Thyroid gland (tissue), 4 donors: Measurements from ENCODE around the gene BRAF.

Experiments
- POLR2A ChIP-seq, 2 donors: fragments of 450-650 bp; IDR thresholded peaks; one replicate each; pipeline ENCODE4 v1.6.1; 2017; ENCODE audit warnings: antibody characterized with exemption in 2 of 2, mild to moderate bottlenecking in 2 of 2, moderate library complexity in 1 of 2
- TF ChIP-seq, protein P1 (sequence below), 6 experiments: fragments of 200-600 bp in 3 of 6; fragments of 450-650 bp in 3 of 6; sonication (generic) in 3 of 6; IDR thresholded peaks; one replicate each; pipeline ENCODE4 v1.5.1; 2016 to 2019; ENCODE audit warnings: antibody characterized with exemption in 6 of 6, mild to moderate bottlenecking in 2 of 6, inconsistent platforms in 1 of 6, moderate library complexity in 1 of 6

DNA sequence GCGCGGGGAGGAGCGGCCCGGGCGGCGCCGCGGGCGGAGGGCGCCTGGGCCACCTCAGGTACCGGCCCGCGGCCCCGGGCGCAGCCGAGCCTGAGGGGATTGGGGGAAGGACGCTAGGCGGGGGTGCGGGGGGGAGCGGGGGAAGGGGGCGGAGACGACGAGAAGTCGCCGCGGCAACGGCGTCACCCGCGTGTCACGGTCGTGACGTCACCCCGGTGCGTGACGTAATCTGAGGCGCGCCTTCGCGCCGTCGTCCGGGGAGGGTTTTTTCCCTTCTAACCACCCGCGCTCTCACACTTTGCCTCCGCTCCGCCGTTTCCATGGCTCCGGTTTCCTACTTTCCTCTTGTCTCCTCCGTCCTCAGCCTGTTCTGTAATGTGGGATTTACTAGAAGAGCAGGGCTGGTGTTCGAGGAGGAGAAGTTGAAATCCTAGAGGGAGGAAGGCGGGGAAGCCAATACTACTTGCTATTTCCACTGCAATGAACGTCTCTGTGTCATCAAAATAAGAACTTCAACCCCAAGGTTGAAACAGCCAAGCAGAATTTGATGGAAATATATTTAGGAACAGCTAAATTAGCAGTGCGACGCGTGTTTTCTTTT, at the start of gene BRAF:
- TF ChIP-seq, protein P1, sequence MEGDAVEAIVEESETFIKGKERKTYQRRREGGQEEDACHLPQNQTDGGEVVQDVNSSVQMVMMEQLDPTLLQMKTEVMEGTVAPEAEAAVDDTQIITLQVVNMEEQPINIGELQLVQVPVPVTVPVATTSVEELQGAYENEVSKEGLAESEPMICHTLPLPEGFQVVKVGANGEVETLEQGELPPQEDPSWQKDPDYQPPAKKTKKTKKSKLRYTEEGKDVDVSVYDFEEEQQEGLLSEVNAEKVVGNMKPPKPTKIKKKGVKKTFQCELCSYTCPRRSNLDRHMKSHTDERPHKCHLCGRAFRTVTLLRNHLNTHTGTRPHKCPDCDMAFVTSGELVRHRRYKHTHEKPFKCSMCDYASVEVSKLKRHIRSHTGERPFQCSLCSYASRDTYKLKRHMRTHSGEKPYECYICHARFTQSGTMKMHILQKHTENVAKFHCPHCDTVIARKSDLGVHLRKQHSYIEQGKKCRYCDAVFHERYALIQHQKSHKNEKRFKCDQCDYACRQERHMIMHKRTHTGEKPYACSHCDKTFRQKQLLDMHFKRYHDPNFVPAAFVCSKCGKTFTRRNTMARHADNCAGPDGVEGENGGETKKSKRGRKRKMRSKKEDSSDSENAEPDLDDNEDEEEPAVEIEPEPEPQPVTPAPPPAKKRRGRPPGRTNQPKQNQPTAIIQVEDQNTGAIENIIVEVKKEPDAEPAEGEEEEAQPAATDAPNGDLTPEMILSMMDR (IDR thresholded peaks at IDR 0.05) = peak in 2 of 6 experiments; percentile 9 to 26
- no peak for TF ChIP-seq POLR2A (IDR thresholded peaks at IDR 0.05)
